Pancreas (tissue), 10 donors: ENCODE measurements around the gene MYOG. TPM values are rescaled to one million over a fixed set of nuclear protein-coding genes. Genes with fewer than 3 reads are reported as not detected.

Experiments used
- ATAC-seq, 4 donors: fragments of 200-7000 bp; cut with Tn5 transposase; one replicate each; pipeline versions ENCODE4 v1.8.0 to v1.9.1; 2020; ENCODE audit warnings: mild to moderate bottlenecking in 4 of 4, moderate library complexity in 4 of 4
- DNase-seq, 6 donors: peaks; one replicate each; pipeline ENCODE4 v3.0.0-alpha.2; 2020
- FAIRE-seq: peaks from 2 replicates; lab custom pipeline; 2012; peaks lifted over from hg19 to GRCh38; lab: Jason Lieb, UNC
- H3K27ac ChIP-seq, 4 donors: fragments of 200-600 bp; sonication (generic); 1 replicate in 3 of 4; 2 replicates in 1 of 4; pipeline versions ENCODE4 v1.5.0 to v1.8.0; 2020
- H3K27me3 ChIP-seq, 4 donors: fragments of 200-600 bp; one replicate each; pipeline ENCODE4 v1.8.0; 2021
- H3K36me3 ChIP-seq, 3 donors: fragments of 200-600 bp; sonication (generic) in 1 of 3; one replicate each; pipeline versions ENCODE4 v1.5.0 to v1.8.0; 2020 to 2021
- H3K4me1 ChIP-seq, 3 donors: fragments of 200-600 bp; one replicate each; pipeline ENCODE4 v1.8.0; 2021
- H3K4me3 ChIP-seq, 4 donors: fragments of 200-600 bp; sonication (generic) in 2 of 4; one replicate each; pipeline versions ENCODE4 v1.5.0 to v1.8.0; 2020 to 2021
- H3K9me3 ChIP-seq, 4 donors: fragments of 200-600 bp; one replicate each; pipeline ENCODE4 v1.8.0; 2021
- WGBS, 2 donors: extraction: QIAGEN DNeasy Blood & Tissue Kit; methylation state at CpG; one replicate each; pipeline ENCODE4 v1.1.7; 2013; 5-methylcytosine and 5-hydroxymethylcytosine counted together
- intact Hi-C, 3 donors: fragments of 100-400 bp; cut with DNase I; formaldehyde crosslinking; loops; one replicate each; pipeline versions ENCODE4 v1.11.1 to v1.14.2; 2022
- polyA plus RNA-seq, 2 donors: library from polyadenylated mRNA; stranded (reverse); fragments of 200-250 nt; gene quantifications; one replicate each; pipeline ENCODE4 v1.2.3, GENCODE V29; 2013
- total RNA-seq, 6 donors: library from RNA; stranded (reverse); fragmentation: NEBNext Ultra II Directional in 4 of 6; extraction: Animal tissue kit (Norgen Biotek cat#: 25700) in 4 of 6; gene quantifications; one replicate each; pipeline versions ENCODE4 v1.2.1 to v1.2.4, GENCODE V29; 2021 to 2023
- TF ChIP-seq, protein P1 (sequence below), 4 donors: fragments of 200-600 bp; sonication (generic) in 3 of 4; IDR thresholded peaks; one replicate each; pipeline versions ENCODE4 v1.5.0 to v1.8.0; 2021; ENCODE audit warnings: antibody characterized with exemption in 4 of 4
- donor health status: healthy with polysubstance abuse.
- donor health status: DM: no; HTN: no; CAD: no; lungs with moderate emphysema.
- donor health status: DM: no; HTN: no; CAD: no.
- donor health status: control.
- donor health status: control.
- donor health status: Bipolar disorder and iron deficiency.
- donor health status: DM: yes; HTN: yes; CAD: no.
- donor health status: DM: no; HTN: no; CAD: no.
- donor health status: DM: no; HTN: no; CAD: no.
- donor health status: DM: yes; HTN: yes; CAD: no.

Gene MYOG
- total and polyA plus RNA-seq, 8 donors = 0.07 TPM; not detected in 7

DNA sequence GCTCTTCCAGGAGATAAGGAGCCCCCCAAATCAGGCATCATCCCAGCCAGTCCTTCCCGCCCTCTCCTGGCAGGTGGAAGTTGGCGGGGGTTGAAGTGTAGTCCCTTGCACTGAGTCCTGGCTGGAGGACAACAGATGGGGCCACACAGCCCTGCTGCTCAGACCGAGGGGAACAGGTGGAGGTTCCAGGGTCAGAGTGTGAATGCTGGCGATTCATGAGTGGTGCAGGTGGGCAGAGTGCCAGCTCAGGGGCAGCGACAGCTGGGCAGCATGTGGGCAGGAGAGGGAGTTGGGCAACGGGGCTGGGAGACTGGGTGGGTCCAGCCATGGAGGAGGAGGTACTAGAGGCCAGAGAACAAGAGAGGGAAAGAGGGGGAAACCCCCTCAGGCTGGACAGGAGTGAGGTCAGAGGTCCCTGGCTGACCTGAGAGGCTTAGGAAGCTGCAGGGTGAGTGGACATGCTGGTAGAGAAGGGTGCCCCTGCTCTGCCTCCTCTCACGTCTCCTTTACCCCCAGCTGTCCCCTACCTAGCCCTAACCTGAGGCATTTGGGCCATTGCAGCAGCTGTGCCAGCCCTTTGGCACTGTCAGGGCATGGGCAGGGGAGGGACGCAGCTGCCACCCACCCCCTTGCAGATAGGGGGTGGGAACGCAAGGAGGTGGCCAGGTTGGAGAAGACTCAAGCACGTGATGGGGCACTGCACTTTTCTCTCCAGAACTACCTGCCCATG, 30.4 kb upstream of the MYOG start:
- no peak for ATAC-seq
- no peak for FAIRE-seq

DNA sequence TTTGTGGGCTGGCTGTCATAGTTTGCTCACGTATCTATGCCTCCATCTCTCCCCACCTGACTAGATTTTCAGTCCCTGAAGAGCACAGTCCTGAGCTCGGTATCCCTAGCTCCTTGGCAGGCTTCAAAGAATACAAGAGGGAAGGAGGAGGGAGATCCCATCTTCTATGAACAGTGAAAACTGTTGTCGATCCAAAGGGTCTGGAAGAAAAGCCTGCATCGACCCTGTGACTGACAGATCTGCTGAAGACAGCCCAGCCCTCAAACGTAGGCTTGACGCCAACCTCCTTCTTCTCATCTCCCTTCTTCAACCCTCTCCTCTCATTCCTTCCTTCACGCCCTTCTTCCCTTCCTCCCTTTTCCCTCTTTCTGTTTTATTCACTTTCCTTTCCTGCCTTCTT, 28.4 kb upstream of the MYOG start:
- TF ChIP-seq, protein P1, sequence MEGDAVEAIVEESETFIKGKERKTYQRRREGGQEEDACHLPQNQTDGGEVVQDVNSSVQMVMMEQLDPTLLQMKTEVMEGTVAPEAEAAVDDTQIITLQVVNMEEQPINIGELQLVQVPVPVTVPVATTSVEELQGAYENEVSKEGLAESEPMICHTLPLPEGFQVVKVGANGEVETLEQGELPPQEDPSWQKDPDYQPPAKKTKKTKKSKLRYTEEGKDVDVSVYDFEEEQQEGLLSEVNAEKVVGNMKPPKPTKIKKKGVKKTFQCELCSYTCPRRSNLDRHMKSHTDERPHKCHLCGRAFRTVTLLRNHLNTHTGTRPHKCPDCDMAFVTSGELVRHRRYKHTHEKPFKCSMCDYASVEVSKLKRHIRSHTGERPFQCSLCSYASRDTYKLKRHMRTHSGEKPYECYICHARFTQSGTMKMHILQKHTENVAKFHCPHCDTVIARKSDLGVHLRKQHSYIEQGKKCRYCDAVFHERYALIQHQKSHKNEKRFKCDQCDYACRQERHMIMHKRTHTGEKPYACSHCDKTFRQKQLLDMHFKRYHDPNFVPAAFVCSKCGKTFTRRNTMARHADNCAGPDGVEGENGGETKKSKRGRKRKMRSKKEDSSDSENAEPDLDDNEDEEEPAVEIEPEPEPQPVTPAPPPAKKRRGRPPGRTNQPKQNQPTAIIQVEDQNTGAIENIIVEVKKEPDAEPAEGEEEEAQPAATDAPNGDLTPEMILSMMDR (IDR thresholded peaks at IDR 0.05) = no peak
- Histone ChIP-seq H3K4me1 (no peaks in the 10 kb centered on the region), H3K36me3 (no peaks in the 10 kb centered on the region), H3K9me3 (no peaks in the 10 kb centered on the region), H3K27me3 (no peaks in the 10 kb centered on the region), H3K4me3 (no peak overlapping the region), H3K27ac (no peak overlapping the region)
- intact Hi-C loops = no loop called here
- WGBS, 2 donors = 52 to 64% methylated on average over 7 of the region's 7 CpGs
- ATAC-seq (no peak), DNase-seq (no peak), FAIRE-seq (no peak)

More for the DNA sequence above, 30.4 kb upstream of the MYOG start:
- H3K4me1 ChIP-seq = no peaks in the 10 kb centered on the region
- no peak for DNase-seq
- H3K9me3 ChIP-seq = no peaks in the 10 kb centered on the region
- intact Hi-C loops = loop anchor here in 1 of 3 donors (5.0 kb wide), 1 partner anchor 101 kb away; no protein-coding TSS in a partner anchor
- H3K27ac ChIP-seq = no peak overlapping the region
- H3K27me3 ChIP-seq = peaks cover 0 to 6% (median 0%) of the 10 kb centered on the region in 4 donors
- TF ChIP-seq, protein P1 (IDR thresholded peaks at IDR 0.05) = no peak
- H3K36me3 ChIP-seq = no peaks in the 10 kb centered on the region
- no peak overlapping the region for H3K4me3 ChIP-seq
- WGBS, 2 donors = 35 to 48% methylated on average over 10 of the region's 10 CpGs

DNA sequence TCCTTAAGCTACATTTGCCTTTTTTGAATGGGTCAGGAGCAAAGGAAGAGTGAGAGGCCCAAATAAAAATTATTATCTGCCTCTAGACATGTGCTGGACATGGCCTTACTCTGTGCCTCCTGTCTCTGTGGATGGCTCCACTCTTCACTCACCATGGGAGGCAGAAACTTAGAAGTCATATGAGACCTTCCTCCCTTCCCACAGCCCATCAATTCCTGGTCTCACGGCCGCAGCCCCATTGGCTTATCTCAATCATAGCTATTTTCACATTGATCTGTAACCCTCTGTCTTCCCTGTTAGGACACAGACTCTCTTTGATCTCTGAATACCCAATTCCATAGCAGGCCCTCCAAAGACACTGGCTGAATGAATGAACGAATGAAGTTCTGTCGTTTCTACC, 27.5 kb upstream of the MYOG start:
- TF ChIP-seq, protein P1 (IDR thresholded peaks at IDR 0.05) = no peak
- FAIRE-seq (no peak), ATAC-seq (no peak), DNase-seq (no peak)
- intact Hi-C loops = no loop called here
- WGBS, 2 donors = 39 to 57% methylated on average over 4 of the region's 4 CpGs
- H3K27me3 ChIP-seq = no peaks in the 10 kb centered on the region
- no peaks in the 10 kb centered on the region for H3K36me3 ChIP-seq
- no peaks in the 10 kb centered on the region for H3K4me1 ChIP-seq
- H3K9me3 ChIP-seq = no peaks in the 10 kb centered on the region
- H3K27ac ChIP-seq = no peak overlapping the region
- H3K4me3 ChIP-seq = no peak overlapping the region

DNA sequence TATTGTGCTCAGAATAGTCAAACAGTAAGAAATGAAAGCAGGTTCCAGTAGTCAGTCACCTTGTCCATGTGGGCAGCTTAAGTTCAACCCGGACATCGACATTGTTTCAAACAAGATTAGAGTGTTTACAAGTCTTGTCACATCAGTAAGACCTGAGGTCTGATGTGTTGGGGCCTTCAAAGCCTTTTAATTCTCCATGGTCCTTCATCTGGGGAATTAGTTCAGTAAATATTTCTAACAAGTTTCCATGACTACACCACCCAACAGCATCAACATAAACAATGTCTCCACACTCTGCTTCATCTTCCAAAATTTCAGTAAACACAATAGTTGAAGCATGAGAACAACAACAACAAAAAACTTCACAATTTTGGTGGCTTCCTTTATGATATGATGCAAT, 26.7 kb upstream of the MYOG start:
- Histone ChIP-seq H3K27me3 (peaks cover 0 to 4% (median 0%) of the 10 kb centered on the region in 4 donors), H3K36me3 (no peaks in the 10 kb centered on the region), H3K27ac (no peak overlapping the region), H3K4me3 (no peak overlapping the region), H3K9me3 (no peaks in the 10 kb centered on the region), H3K4me1 (no peaks in the 10 kb centered on the region)
- no peak for FAIRE-seq
- no peak for DNase-seq
- WGBS, 2 donors = 8 to 18% methylated on average over 2 of the region's 2 CpGs
- TF ChIP-seq, protein P1 (IDR thresholded peaks at IDR 0.05) = no peak
- intact Hi-C loops = no loop called here
- ATAC-seq = no peak

DNA sequence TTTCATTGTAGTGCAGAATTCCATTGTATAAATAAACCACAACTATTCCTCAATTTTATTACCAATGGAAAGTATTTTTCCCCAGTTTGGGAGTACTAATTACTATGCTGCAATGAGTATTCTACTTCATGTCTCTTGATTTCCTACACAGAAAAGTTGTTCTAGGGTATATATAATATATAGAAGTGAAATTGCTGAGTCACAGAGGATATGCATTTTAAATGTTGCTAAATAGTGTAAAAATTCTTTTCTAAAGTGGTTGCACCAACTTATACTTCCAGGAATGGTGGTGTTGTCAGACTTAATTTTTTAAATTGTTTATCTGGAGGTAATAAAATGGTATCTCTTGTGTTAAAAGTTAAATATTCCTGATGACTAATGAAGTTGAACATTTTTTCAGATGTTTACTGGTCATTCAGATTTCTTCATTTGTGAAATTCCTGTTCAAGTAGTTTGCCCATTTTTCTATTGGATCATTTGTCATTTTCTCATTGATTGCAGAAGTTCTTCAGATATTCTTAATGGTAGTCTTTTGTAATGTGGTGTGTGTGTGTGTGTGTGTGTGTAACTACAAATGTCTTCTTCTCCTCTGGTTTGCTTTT, 19.1 kb upstream of the MYOG start:
- DNase-seq = no peak
- Histone ChIP-seq H3K9me3 (no peaks in the 10 kb centered on the region), H3K4me1 (no peaks in the 10 kb centered on the region), H3K4me3 (no peak overlapping the region), H3K36me3 (no peaks in the 10 kb centered on the region), H3K27me3 (peaks cover 0 to 14% (median 0%) of the 10 kb centered on the region in 4 donors), H3K27ac (no peak overlapping the region)
- intact Hi-C loops = no loop called here
- FAIRE-seq = no peak
- TF ChIP-seq, protein P1 (IDR thresholded peaks at IDR 0.05) = no peak
- no peak for ATAC-seq
